Measurements from ENCODE around the gene CES2. TPM values are rescaled to one million over a fixed set of nuclear protein-coding genes. Genes with fewer than 3 reads are reported as not detected.

Gene CES2
- total RNA-seq (2021) (21.6 to 29.7 TPM (median 23.2 TPM) in 3 replicates), Bru-seq, nascent RNA (percentile 67 among the genes with signal in this experiment)
- long read RNA-seq, experiment 1, transcript CES2-201 (12 exons, 3,927 nt): major isoform, 46 of 89 reads
- long read RNA-seq, experiment 1, transcript CES2-211 (12 exons, 3,391 nt): minor isoform, 13 of 89 reads
- long read RNA-seq, experiment 1, partial matches to known transcripts: 13 of 89 reads
- long read RNA-seq, experiment 1, other reads (novel, unspliced or antisense): 16 of 89 reads
- long read RNA-seq, experiment 2, transcript CES2-201 (12 exons, 3,927 nt): major isoform, 9 of 21 reads
- long read RNA-seq, experiment 2, partial matches to known transcripts: 11 of 21 reads
- long read RNA-seq, experiment 2, other reads (novel, unspliced or antisense): 0 of 21 reads
- long read RNA-seq, experiment 3, partial matches to known transcripts: 0 of 6 reads
- long read RNA-seq, experiment 3, other reads (novel, unspliced or antisense): 3 of 6 reads

GRCh38 chr16:66935314-66936011 is at the start of gene CES2:
Gene CES2, plus strand, starts transcription at chr16:66935516. Its CDS starts 120 bp downstream, at chr16:66935636.
- POLR2A ChIA-PET: no interaction called here
- ATAC-seq (no peak), DNase-seq (ENCODE audit: low spot score) (no peak)
- peaks cover 13% of the 10 kb centered on the region for H3K27me3 Mint-ChIP-seq (ENCODE audit: low read depth)
- H3K36me3 Mint-ChIP-seq: peaks cover 4% of the 10 kb centered on the region
- TF ChIP-seq GABPB1 (CRISPR knock-in tag; IDR thresholded peaks at IDR 0.05): peak; percentile 42; the same call in 1 of the 2 replicates
- no peak for TF ChIP-seq CDX4 (CRISPR knock-in tag; IDR thresholded peaks at IDR 0.05; ENCODE audit: borderline replicate concordance)
- no peaks in the 10 kb centered on the region for H3K9me3 Mint-ChIP-seq
- no peak within 1 kb of the TSS for H3K27ac Mint-ChIP-seq
- H3K4me3 Mint-ChIP-seq: peak within 1 kb of the TSS; percentile 96
- H3K4me1 Mint-ChIP-seq: peaks cover 29% of the 10 kb centered on the region
- CTCF ChIA-PET: no interaction called here

GRCh38 chr16:66886321-66886720 is 49.0 kb upstream of the CES2 start:
- Mint-ChIP-seq H3K4me1 (peaks cover 19% of the 10 kb centered on the region), H3K27ac (no peak overlapping the region), H3K9me3 (no peaks in the 10 kb centered on the region), H3K27me3 (ENCODE audit: low read depth) (no peaks in the 10 kb centered on the region), H3K4me3 (no peak overlapping the region), H3K36me3 (peaks cover 22% of the 10 kb centered on the region)
- POLR2A ChIA-PET: no interaction called here
- no peak for TF ChIP-seq NFYB (CRISPR knock-in tag; conservative IDR thresholded peaks at IDR 0.05; ENCODE audit: low read depth)
- no peak for TF ChIP-seq EMX1 (CRISPR knock-in tag; IDR thresholded peaks at IDR 0.05)
- TF ChIP-seq NFATC4 (CRISPR knock-in tag; IDR thresholded peaks at IDR 0.05): no peak
- TF ChIP-seq ATF6 (CRISPR knock-in tag; IDR thresholded peaks at IDR 0.05): no peak
- ATAC-seq (no peak), DNase-seq (ENCODE audit: low spot score) (no peak)
- CTCF ChIA-PET: interaction anchor here (0.8 to 1.6 kb wide), 5 partner anchors 9 to 40 kb away, joined by 3 to 5 read pairs (median 3); no protein-coding TSS in a partner anchor

- POLR2A ChIA-PET: no interaction called here
These were observed 48.4 kb upstream of the CES2 start for GRCh38 chr16:66886914-66887313.

GRCh38 chr16:66888647-66889615 is 46.4 kb upstream of the CES2 start:
- peak overlapping the region; percentile 26; the same call in 1 of the 2 replicates for H3K27ac Mint-ChIP-seq
- no peaks in the 10 kb centered on the region for H3K27me3 Mint-ChIP-seq (ENCODE audit: low read depth)
- no peak for DNase-seq (ENCODE audit: low spot score)
- H3K9me3 Mint-ChIP-seq: no peaks in the 10 kb centered on the region
- H3K36me3 Mint-ChIP-seq: peaks cover 22% of the 10 kb centered on the region
- no peak for TF ChIP-seq MLX (CRISPR knock-in tag; IDR thresholded peaks at IDR 0.05)
- no peak for TF ChIP-seq CREB1 (CRISPR knock-in tag; IDR thresholded peaks at IDR 0.05)
- no peak for TF ChIP-seq TCF7 (CRISPR knock-in tag; IDR thresholded peaks at IDR 0.05; ENCODE audit: low read depth)
- TF ChIP-seq ZBTB43 (CRISPR knock-in tag; IDR thresholded peaks at IDR 0.05): no peak
- TF ChIP-seq RORB (CRISPR knock-in tag; IDR thresholded peaks at IDR 0.05): no peak
- TF ChIP-seq ZNF281 (CRISPR knock-in tag; IDR thresholded peaks at IDR 0.05): no peak
- no peak for TF ChIP-seq ZNF232 (CRISPR knock-in tag; IDR thresholded peaks at IDR 0.05)
- ChIA-PET POLR2A (no interaction called here), CTCF (interaction anchor here (0.7 to 11.5 kb wide), 4 partner anchors 16 to 268 kb away, joined by 3 to 175 read pairs (median 6); partner anchors contain the start of genes NAE1 and RRAD)
- no peak overlapping the region for H3K4me3 Mint-ChIP-seq
- ATAC-seq: no peak
- peaks cover 17% of the 10 kb centered on the region for H3K4me1 Mint-ChIP-seq

More at GRCh38 chr16:66886914-66887313, 48.4 kb upstream of the CES2 start:
- H3K36me3 Mint-ChIP-seq: peaks cover 22% of the 10 kb centered on the region
- ATAC-seq: no peak
- TF ChIP-seq ZNF396 (CRISPR knock-in tag; IDR thresholded peaks at IDR 0.05; ENCODE audit: borderline replicate concordance): no peak
- TF ChIP-seq MLX (CRISPR knock-in tag; IDR thresholded peaks at IDR 0.05): no peak
- DNase-seq (ENCODE audit: low spot score): no peak
- no peak overlapping the region for H3K27ac Mint-ChIP-seq
- H3K9me3 Mint-ChIP-seq: no peaks in the 10 kb centered on the region
- no peak overlapping the region for H3K4me3 Mint-ChIP-seq
- peaks cover 18% of the 10 kb centered on the region for H3K4me1 Mint-ChIP-seq
- no peaks in the 10 kb centered on the region for H3K27me3 Mint-ChIP-seq (ENCODE audit: low read depth)
- CTCF ChIA-PET: interaction anchor here (0.8 to 1.6 kb wide), 3 partner anchors 8 to 37 kb away, joined by 3 to 5 read pairs (median 5); no protein-coding TSS in a partner anchor

Data from WTC11 (cell line).